SH-SY5Y (cell line): ENCODE results near the gene ADD1.

Experiments
- GATA2 ChIP-seq: IDR thresholded peaks from 2 replicates; pipeline ENCODE4 v1.6.1; 2011; ENCODE audit warnings: mild to moderate bottlenecking, low read depth, low read length
- GATA3 ChIP-seq: IDR thresholded peaks from 2 replicates; pipeline ENCODE4 v1.6.1; 2011; ENCODE audit warnings: low read depth, mild to moderate bottlenecking, low read length, moderate library complexity

DNA sequence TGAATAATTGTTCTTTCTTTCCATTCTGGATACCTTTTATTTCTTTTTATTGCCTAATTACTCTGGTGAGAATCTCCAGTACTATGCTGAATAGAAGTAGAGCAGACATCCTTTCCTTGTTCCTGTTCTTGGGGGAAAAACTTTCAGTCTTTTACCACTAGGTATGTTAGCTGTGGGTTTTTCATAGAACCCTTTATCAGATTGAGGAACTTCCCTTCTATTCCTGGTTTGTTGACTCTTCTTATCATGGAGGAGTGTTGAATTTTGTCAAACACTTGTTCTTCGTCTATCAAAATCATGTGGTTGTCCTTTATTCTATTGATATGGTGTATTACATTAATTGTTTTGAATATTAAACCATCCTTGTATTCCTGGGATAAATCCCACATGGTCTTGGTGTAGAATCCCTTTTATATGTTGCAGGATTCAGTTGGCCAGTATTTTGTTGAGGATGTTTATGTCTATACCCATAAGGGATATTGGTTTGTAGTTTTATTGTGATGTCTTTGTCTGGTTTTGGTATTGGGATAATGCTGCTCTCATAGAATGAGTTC is 27.2 kb upstream of the ADD1 start:
- TF ChIP-seq GATA2 (no peak), GATA3 (no peak)
